K562 (cell line): ENCODE results near the gene FERD3L.

Experiments used
- BRCA1 ChIP-seq, 2 experiments: fragments of 450-650 bp in 1 of 2; sonication (generic) in 1 of 2; formaldehyde crosslinking in 1 of 2; IDR thresholded peaks; 2 replicates each; pipeline versions ENCODE4 v1.5.0 to v1.6.1; 2017 to 2020; ENCODE audit warnings: mild to moderate bottlenecking in 1 of 2, missing genetic modification reagents in 1 of 2
- FOXA1 ChIP-seq: fragments of 450-650 bp; IDR thresholded peaks from 2 replicates; pipeline ENCODE4 v1.6.1; 2016; ENCODE audit warnings: mild to moderate bottlenecking, borderline replicate concordance
- NR2C2 ChIP-seq, 2 experiments: fragments of 200-800 bp in 1 of 2; sonication (Bioruptor generic) in 1 of 2; sonication (generic) in 1 of 2; formaldehyde crosslinking in 1 of 2; IDR thresholded peaks; 2 replicates each; pipeline versions ENCODE4 v1.6.1 to v1.8.0; 2016 to 2022; ENCODE audit warnings: mild to moderate bottlenecking in 1 of 2, missing compliant biosample characterization in 1 of 2, missing genetic modification characterization in 1 of 2, missing genetic modification reagents in 1 of 2
- XRCC5 ChIP-seq: fragments of 200-400 bp; formaldehyde crosslinking; IDR thresholded peaks from 2 replicates; pipeline ENCODE4 v1.6.1; 2017; ENCODE audit warnings: low read depth, mild to moderate bottlenecking, low read length

DNA sequence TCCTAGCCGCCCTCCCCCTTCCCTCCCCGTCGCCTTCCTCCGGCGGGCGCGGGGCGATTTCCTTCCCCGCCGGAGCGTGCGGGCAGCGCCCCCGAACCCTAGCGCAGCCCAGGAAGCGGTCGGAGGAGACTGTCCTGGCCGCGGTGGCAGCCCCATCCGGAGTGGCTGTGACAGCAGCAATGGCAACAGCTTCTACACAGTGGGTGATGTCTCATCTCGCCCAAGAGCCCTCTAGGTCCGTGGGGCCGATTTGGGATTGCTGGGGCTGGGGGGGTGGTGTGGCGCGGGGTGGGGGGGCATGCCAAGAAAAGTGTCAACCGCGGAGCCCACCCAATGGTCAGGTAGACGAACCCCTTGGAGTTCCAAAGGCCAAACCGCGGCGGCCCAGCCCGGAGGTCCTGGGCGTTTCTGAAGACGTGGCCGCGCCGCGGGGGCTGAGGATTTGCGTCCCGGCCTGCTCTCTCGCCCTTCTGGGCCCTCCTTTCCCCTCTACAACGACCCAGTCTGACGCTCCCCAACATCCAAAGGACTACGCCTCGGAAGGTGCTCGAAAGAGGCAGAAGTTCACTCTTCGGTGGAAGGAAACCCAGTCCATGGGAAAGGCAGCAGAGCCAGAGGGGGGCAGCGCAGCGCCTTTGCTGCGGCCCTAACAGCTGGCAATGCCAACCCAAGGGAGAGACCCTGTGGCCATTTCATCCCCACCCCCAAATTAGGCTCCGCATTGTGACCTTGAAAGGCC, 27.2 kb downstream of the FERD3L start:
- TF ChIP-seq BRCA1 (IDR thresholded peaks at IDR 0.05): no peak
- no peak for TF ChIP-seq BRCA1 (CRISPR knock-in tag; IDR thresholded peaks at IDR 0.05)
- no peak for TF ChIP-seq FOXA1
- TF ChIP-seq NR2C2 (CRISPR knock-in tag; IDR thresholded peaks at IDR 0.05): no peak
- no peak for TF ChIP-seq NR2C2 (tag; IDR thresholded peaks at IDR 0.05)
- TF ChIP-seq XRCC5: no peak
